Ishikawa (cell line): ENCODE results near the gene SOX6.

ENCODE experiments used
- CEBPB ChIP-seq: IDR thresholded peaks from 2 replicates; pipeline ENCODE4 v1.6.1; 2012
- CREB1 ChIP-seq: IDR thresholded peaks from 2 replicates; pipeline ENCODE4 v1.6.1; 2012; ENCODE audit warnings: low read depth
- EGR1 ChIP-seq: IDR thresholded peaks from 2 replicates; pipeline ENCODE4 v1.6.1; 2012
- EP300 ChIP-seq: IDR thresholded peaks from 2 replicates; pipeline ENCODE4 v1.6.1; 2012; ENCODE audit warnings: borderline replicate concordance
- FOXM1 ChIP-seq: IDR thresholded peaks from 2 replicates; pipeline ENCODE4 v1.6.1; 2012; ENCODE audit warnings: low read depth, borderline replicate concordance
- NFIC ChIP-seq: IDR thresholded peaks from 2 replicates; pipeline ENCODE4 v1.6.1; 2012
- RAD21 ChIP-seq: IDR thresholded peaks from 2 replicates; pipeline ENCODE4 v1.6.1; 2012; ENCODE audit warnings: low read depth
- TAF1 ChIP-seq: IDR thresholded peaks from 2 replicates; pipeline ENCODE4 v1.6.1; 2012; ENCODE audit warnings: low read depth, mild to moderate bottlenecking
- TCF12 ChIP-seq: IDR thresholded peaks from 2 replicates; pipeline ENCODE4 v1.6.1; 2012; ENCODE audit warnings: low read depth
- TEAD4 ChIP-seq: IDR thresholded peaks from 2 replicates; pipeline ENCODE4 v1.6.1; 2012
- YY1 ChIP-seq: IDR thresholded peaks from 2 replicates; pipeline ENCODE4 v1.6.1; 2012; ENCODE audit warnings: low read depth
- ZBTB7A ChIP-seq: IDR thresholded peaks from 2 replicates; pipeline ENCODE4 v1.6.1; 2012; ENCODE audit warnings: low read depth
- TF ChIP-seq, protein P1 (sequence below): IDR thresholded peaks from 2 replicates; pipeline ENCODE4 v1.6.1; 2012
- TF ChIP-seq, protein P2 (sequence below): IDR thresholded peaks from 2 replicates; pipeline ENCODE4 v1.6.1; 2012; ENCODE audit warnings: low read depth, mild to moderate bottlenecking
- TF ChIP-seq, protein P3 (sequence below): IDR thresholded peaks from 2 replicates; pipeline ENCODE4 v1.6.1; 2012

SOX6 gene

DNA sequence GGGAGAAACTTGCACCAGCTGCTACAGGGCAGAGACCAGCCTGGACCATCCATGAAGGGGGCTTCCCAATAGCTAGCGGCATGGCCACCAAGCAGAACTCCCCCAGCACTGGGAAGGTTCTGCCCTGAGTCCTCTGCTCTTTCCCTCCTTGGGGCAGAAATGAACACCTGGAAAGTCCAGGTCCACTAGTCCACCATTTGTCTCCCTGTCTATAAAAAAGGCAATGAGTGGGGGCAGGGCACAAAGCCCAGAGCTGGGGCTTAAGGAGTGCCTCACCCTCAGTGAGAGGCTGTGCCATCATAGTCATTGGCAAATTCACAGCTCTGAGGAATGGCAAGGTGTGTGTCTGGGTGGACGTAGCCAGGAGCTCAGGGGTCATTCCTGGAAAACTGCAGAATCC, 420.3 kb downstream of the SOX6 start:
- TF ChIP-seq, protein P1, sequence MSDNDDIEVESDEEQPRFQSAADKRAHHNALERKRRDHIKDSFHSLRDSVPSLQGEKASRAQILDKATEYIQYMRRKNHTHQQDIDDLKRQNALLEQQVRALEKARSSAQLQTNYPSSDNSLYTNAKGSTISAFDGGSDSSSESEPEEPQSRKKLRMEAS: no peak
- TF ChIP-seq RAD21 (no peak), ZBTB7A (no peak), CREB1 (no peak)
- TF ChIP-seq, protein P2, sequence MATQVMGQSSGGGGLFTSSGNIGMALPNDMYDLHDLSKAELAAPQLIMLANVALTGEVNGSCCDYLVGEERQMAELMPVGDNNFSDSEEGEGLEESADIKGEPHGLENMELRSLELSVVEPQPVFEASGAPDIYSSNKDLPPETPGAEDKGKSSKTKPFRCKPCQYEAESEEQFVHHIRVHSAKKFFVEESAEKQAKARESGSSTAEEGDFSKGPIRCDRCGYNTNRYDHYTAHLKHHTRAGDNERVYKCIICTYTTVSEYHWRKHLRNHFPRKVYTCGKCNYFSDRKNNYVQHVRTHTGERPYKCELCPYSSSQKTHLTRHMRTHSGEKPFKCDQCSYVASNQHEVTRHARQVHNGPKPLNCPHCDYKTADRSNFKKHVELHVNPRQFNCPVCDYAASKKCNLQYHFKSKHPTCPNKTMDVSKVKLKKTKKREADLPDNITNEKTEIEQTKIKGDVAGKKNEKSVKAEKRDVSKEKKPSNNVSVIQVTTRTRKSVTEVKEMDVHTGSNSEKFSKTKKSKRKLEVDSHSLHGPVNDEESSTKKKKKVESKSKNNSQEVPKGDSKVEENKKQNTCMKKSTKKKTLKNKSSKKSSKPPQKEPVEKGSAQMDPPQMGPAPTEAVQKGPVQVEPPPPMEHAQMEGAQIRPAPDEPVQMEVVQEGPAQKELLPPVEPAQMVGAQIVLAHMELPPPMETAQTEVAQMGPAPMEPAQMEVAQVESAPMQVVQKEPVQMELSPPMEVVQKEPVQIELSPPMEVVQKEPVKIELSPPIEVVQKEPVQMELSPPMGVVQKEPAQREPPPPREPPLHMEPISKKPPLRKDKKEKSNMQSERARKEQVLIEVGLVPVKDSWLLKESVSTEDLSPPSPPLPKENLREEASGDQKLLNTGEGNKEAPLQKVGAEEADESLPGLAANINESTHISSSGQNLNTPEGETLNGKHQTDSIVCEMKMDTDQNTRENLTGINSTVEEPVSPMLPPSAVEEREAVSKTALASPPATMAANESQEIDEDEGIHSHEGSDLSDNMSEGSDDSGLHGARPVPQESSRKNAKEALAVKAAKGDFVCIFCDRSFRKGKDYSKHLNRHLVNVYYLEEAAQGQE: no peak

DNA sequence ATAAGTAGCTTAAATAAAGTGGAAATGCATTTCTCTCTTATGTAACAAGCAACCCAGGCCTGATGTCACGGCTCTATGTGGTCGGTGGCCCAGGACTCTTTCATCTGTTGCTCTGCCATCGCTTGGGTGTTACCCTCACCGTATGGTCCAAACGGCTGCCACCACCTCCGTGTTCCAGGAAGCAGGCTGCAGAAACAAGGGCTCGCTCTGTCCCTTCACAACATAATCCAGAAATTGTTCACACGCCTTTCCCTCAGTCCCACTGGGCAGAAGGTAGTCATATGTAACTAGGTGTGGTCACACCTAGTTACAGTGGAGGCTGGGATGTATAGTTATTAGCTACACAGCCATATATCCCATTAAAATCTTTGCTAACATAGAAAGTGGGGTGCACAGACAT, 421.0 kb downstream of the SOX6 start:
- TF ChIP-seq TCF12: no peak
- TF ChIP-seq, protein P1: no peak
- no peak for TF ChIP-seq ZBTB7A
- no peak for TF ChIP-seq YY1
- TF ChIP-seq CEBPB: no peak
- TF ChIP-seq EGR1: no peak
- TF ChIP-seq TAF1: no peak
- no peak for TF ChIP-seq CREB1
- TF ChIP-seq TEAD4: no peak
- TF ChIP-seq EP300: no peak

DNA sequence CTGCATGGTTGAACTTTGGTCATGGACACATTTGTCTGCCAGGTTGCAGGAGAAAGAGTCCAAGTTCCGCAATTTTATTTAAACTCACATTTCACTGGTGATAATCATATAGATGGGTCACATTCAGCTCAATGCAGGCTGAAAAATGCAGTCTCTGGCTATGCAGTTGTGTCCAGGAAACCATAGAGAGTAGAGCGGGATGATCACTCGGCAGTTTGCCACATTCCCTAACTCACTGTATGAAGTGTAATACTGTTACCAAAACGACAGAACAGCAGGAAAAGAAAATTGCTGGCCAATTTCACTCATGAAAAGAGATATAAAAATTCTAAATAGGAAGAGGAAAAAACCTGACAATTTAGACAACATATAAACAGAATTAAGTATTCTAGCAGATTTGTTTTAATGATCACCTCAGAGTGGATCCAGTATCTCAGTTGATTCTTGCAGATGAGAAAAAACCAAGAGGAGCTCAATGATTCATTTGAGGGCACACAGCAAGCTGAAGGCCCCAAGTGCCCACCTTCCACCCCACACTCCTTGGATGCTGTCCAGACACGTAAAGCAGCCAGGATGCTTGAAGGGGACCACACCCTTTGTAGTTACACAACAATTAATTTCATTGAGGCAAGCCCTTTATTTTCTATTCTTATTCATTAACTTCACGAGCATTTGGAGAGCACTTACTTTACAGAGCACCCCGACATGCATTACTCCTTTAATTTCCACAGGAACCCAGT, 422.3 kb downstream of the SOX6 start:
- TF ChIP-seq FOXM1 (no peak), CREB1 (no peak)
- TF ChIP-seq, protein P2: no peak

DNA sequence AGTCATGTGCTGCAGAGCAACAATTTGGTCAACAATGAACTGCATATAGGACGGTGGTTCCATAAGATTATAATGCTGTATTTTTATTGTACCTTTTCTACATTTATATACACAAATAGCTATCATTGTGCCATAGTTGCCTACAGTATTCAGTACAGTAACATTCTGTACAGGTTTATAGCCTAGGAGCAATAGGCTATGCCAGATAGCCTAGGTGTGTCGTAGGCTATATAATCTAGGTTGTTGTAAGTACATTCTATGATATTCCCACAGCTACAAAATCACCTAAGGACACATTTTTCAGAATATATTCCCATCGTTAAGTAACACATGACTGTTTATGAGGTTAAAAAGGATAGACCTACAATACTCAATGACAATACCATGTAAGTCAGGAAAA, 423.9 kb downstream of the SOX6 start:
- TF ChIP-seq, protein P1: no peak
- TF ChIP-seq, protein P3, sequence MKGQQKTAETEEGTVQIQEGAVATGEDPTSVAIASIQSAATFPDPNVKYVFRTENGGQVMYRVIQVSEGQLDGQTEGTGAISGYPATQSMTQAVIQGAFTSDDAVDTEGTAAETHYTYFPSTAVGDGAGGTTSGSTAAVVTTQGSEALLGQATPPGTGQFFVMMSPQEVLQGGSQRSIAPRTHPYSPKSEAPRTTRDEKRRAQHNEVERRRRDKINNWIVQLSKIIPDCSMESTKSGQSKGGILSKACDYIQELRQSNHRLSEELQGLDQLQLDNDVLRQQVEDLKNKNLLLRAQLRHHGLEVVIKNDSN: no peak

DNA sequence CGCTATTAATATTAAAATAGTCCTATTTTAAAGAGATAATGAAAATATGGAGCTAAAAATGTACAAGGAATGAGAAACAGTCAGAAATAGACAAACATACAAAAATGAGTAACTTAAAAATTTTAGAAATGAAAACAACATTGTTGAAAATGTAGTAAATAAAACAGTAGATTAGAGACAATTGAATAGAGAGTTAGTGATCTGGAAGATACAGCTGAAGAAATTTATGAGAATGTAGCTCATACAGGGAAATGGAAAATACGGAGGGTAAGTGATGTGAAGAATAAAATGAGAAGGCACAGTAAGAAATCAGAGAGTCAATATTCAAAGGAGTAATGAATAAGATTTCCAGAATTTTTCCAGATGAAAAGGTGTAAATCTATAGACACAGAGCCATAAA, 424.8 kb downstream of the SOX6 start:
- TF ChIP-seq EP300 (no peak), CREB1 (no peak), ZBTB7A (no peak)

DNA sequence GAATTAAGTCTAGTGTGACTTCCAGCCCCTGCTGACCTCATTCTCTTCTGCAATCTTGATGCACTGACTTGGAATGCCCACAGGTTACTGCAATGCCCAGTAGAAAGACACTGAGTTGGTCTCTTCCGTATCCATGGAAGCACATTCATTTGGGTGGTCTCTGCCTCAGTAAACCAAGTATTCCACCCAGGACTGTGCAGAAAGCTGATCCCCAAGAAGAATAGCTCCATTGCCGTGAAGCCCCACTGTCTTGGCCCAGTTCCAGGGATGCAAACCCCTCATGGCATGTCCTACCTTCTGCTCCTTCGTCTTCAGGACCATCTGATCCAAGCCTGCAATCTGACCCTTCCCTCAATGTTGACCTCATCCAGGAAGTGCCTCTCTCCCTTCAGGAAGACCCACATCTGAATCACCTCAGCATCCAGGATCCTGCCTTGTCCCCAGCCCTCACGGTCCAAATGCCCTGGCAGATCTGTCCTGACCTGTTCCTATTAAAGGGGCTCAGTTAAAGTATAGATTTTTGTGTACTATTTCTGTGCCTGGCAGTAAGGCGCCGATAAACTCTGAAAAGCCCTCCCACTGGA, 425.8 kb downstream of the SOX6 start:
- no peak for TF ChIP-seq FOXM1
- no peak for TF ChIP-seq RAD21
- no peak for TF ChIP-seq EP300
- no peak for TF ChIP-seq TAF1
- TF ChIP-seq, protein P1: no peak
- TF ChIP-seq CREB1: no peak
- no peak for TF ChIP-seq YY1
- no peak for TF ChIP-seq ZBTB7A
- TF ChIP-seq TCF12: no peak
- no peak for TF ChIP-seq EGR1
- TF ChIP-seq TEAD4: no peak
- no peak for TF ChIP-seq CEBPB
- TF ChIP-seq, protein P2: no peak
- TF ChIP-seq NFIC: no peak
